Endothelial cell (in vitro differentiated cells): ENCODE measurements around the gene TSPAN3. TPM values are rescaled to one million over a fixed set of nuclear protein-coding genes. Genes with fewer than 3 reads are reported as not detected.

Experiments
- DNase-seq: peaks from one replicate; pipeline ENCODE4 v3.0.0; 2021; ENCODE audit warnings: low spot score
- H3K27ac Mint-ChIP-seq: one replicate; pipeline ENCODE4 v1.8.0; 2021; ENCODE audit warnings: mixed read lengths, inconsistent platforms; ENCODE audit not compliant: unreplicated experiment
- H3K27me3 Mint-ChIP-seq: one replicate; pipeline ENCODE4 v1.8.0; 2021; ENCODE audit warnings: mild to moderate bottlenecking, moderate library complexity, mixed read lengths, inconsistent platforms; ENCODE audit not compliant: unreplicated experiment
- H3K36me3 Mint-ChIP-seq: one replicate; pipeline ENCODE4 v1.8.0; 2021; ENCODE audit warnings: mild to moderate bottlenecking, low read depth, mixed read lengths, inconsistent platforms; ENCODE audit not compliant: unreplicated experiment
- H3K4me1 Mint-ChIP-seq: one replicate; pipeline ENCODE4 v1.8.0; 2021; ENCODE audit warnings: mild to moderate bottlenecking, mixed read lengths, inconsistent platforms; ENCODE audit not compliant: unreplicated experiment
- H3K4me3 Mint-ChIP-seq: one replicate; pipeline ENCODE4 v1.8.0; 2021; ENCODE audit warnings: mild to moderate bottlenecking, mixed read lengths, inconsistent platforms; ENCODE audit not compliant: unreplicated experiment
- H3K9me3 Mint-ChIP-seq: one replicate; pipeline ENCODE4 v1.8.0; 2021; ENCODE audit warnings: mixed read lengths, inconsistent platforms; ENCODE audit not compliant: unreplicated experiment
- CTCF ChIP-seq: fragments of 200-600 bp; sonication (generic); IDR thresholded peaks from one replicate; pipeline ENCODE4 v1.5.0; 2021; ENCODE audit warnings: antibody characterized with exemption; ENCODE audit not compliant: unreplicated experiment
- total RNA-seq: library from RNA; stranded (reverse); fragmentation: NEBNext Ultra II Directional; extraction: Animal tissue kit (Norgen Biotek cat#: 25700); gene quantifications from one replicate; pipeline ENCODE4 v1.2.1, GENCODE V29; 2021; ENCODE audit not compliant: unreplicated experiment

Gene TSPAN3
- total RNA-seq, 1 donor from 2014 or later, result 140 TPM

- H3K36me3 Mint-ChIP-seq, result no peaks in the 10 kb centered on the region
- peaks cover 8% of the 10 kb centered on the region for H3K4me1 Mint-ChIP-seq
- H3K27me3 Mint-ChIP-seq, result no peaks in the 10 kb centered on the region
- H3K9me3 Mint-ChIP-seq, result no peaks in the 10 kb centered on the region
- no peak for TF ChIP-seq CTCF
- H3K27ac Mint-ChIP-seq, result no peak overlapping the region
- no peak overlapping the region for H3K4me3 Mint-ChIP-seq
- no peak for DNase-seq
Measured at GRCh38 chr15:77002436-77002835, 68.5 kb downstream of the TSPAN3 start.

GRCh38 chr15:77001966-77002365, 68.9 kb downstream of the TSPAN3 start:
- Mint-ChIP-seq H3K4me1 (peaks cover 12% of the 10 kb centered on the region), H3K27ac (no peak overlapping the region), H3K4me3 (no peak overlapping the region), H3K36me3 (no peaks in the 10 kb centered on the region), H3K9me3 (no peaks in the 10 kb centered on the region), H3K27me3 (peaks cover 3% of the 10 kb centered on the region)
- TF ChIP-seq CTCF, result no peak
- no peak for DNase-seq

- no peak overlapping the region for H3K27ac Mint-ChIP-seq
- peaks cover 12% of the 10 kb centered on the region for H3K4me1 Mint-ChIP-seq
- H3K36me3 Mint-ChIP-seq, result no peaks in the 10 kb centered on the region
- TF ChIP-seq CTCF, result no peak
- no peak for DNase-seq
- no peaks in the 10 kb centered on the region for H3K9me3 Mint-ChIP-seq
- H3K4me3 Mint-ChIP-seq, result peak overlapping the region; percentile 19
- H3K27me3 Mint-ChIP-seq, result peaks cover 4% of the 10 kb centered on the region
Measured at GRCh38 chr15:77001351-77001750, 69.6 kb downstream of the TSPAN3 start.

GRCh38 chr15:76999996-77000395, 70.9 kb downstream of the TSPAN3 start:
- no peak for TF ChIP-seq CTCF
- Mint-ChIP-seq H3K4me1 (peaks cover 12% of the 10 kb centered on the region), H3K9me3 (no peaks in the 10 kb centered on the region), H3K27ac (no peak overlapping the region), H3K27me3 (peaks cover 4% of the 10 kb centered on the region), H3K4me3 (no peak overlapping the region), H3K36me3 (no peaks in the 10 kb centered on the region)
- no peak for DNase-seq

- DNase-seq, result no peak
- peaks cover 6% of the 10 kb centered on the region for H3K27me3 Mint-ChIP-seq
Measured at GRCh38 chr15:76998663-76999285, 72.1 kb downstream of the TSPAN3 start.

More at GRCh38 chr15:76998663-76999285, 72.1 kb downstream of the TSPAN3 start:
- Mint-ChIP-seq H3K36me3 (no peaks in the 10 kb centered on the region), H3K9me3 (no peaks in the 10 kb centered on the region), H3K27ac (no peak overlapping the region), H3K4me3 (no peak overlapping the region), H3K4me1 (peaks cover 5% of the 10 kb centered on the region)
- no peak for TF ChIP-seq CTCF
